Esophagus squamous epithelium (tissue), 4 donors: Measurements from ENCODE around the gene CAP2.

ENCODE experiments used
- CTCF ChIP-seq, 6 experiments: fragments of 450-650 bp in 4 of 6; fragments of 200-600 bp in 2 of 6; sonication (generic) in 2 of 6; IDR thresholded peaks; one replicate each; pipeline ENCODE4 v1.5.1; 2016 to 2019; ENCODE audit warnings: antibody characterized with exemption in 6 of 6, mild to moderate bottlenecking in 4 of 6, moderate library complexity in 4 of 6
- POLR2A ChIP-seq, 4 donors: fragments of 450-650 bp; IDR thresholded peaks; one replicate each; pipeline ENCODE4 v1.6.1; 2017; ENCODE audit warnings: antibody characterized with exemption in 4 of 4, mild to moderate bottlenecking in 4 of 4, moderate library complexity in 3 of 4

- no peak for TF ChIP-seq CTCF (IDR thresholded peaks at IDR 0.05)
- no peak for TF ChIP-seq POLR2A (IDR thresholded peaks at IDR 0.05)
Measured at GRCh38 chr6:17367868-17368267, 25.5 kb upstream of the CAP2 start.
